SK-N-SH treated with all-trans-retinoic acid at 6 μM for 48 hours (cell line): ENCODE measurements around the gene RAB18.

Source experiments
- ATAC-seq: fragments of 200-7000 bp; cut with Tn5 transposase; 3 replicates; pipeline ENCODE4 v1.9.1; 2020; ENCODE audit warnings: mild to moderate bottlenecking, moderate library complexity
- ARNTL ChIP-seq: fragments of 450-650 bp; formaldehyde crosslinking; IDR thresholded peaks from 2 replicates; pipeline ENCODE4 v1.5.0; 2020; ENCODE audit warnings: low read depth, mild to moderate bottlenecking, moderate library complexity, borderline replicate concordance
- BACH2 ChIP-seq: fragments of 250-450 bp; sonication (Bioruptor Pico); IDR thresholded peaks from 2 replicates; pipeline ENCODE4 v1.9.0; 2021; ENCODE audit warnings: mild to moderate bottlenecking, borderline replicate concordance
- CREB5 ChIP-seq: fragments of 250-450 bp; sonication (Bioruptor Pico); IDR thresholded peaks from 2 replicates; pipeline ENCODE4 v1.5.1; 2020; ENCODE audit warnings: low read depth, mild to moderate bottlenecking, moderate library complexity
- CSDC2 ChIP-seq: fragments of 250-450 bp; sonication (Bioruptor Pico); IDR thresholded peaks from 2 replicates; pipeline ENCODE4 v1.5.0; 2020; ENCODE audit warnings: mild to moderate bottlenecking, moderate library complexity
- CSRNP3 ChIP-seq: fragments of 250-450 bp; sonication (Bioruptor Pico); IDR thresholded peaks from 2 replicates; pipeline ENCODE4 v1.5.1; 2021; ENCODE audit warnings: mild to moderate bottlenecking, moderate library complexity
- ESRRG ChIP-seq: fragments of 250-450 bp; sonication (Bioruptor Pico); IDR thresholded peaks from 2 replicates; pipeline ENCODE4 v1.6.1; 2021; ENCODE audit warnings: mild to moderate bottlenecking
- GLIS3 ChIP-seq: fragments of 250-450 bp; sonication (Bioruptor Pico); IDR thresholded peaks from 2 replicates; pipeline ENCODE4 v1.5.0; 2020; ENCODE audit warnings: mild to moderate bottlenecking, moderate library complexity
- ISL1 ChIP-seq: fragments of 250-450 bp; sonication (Bioruptor Pico); IDR thresholded peaks from 2 replicates; pipeline ENCODE4 v2.1.2; 2022; ENCODE audit warnings: mild to moderate bottlenecking, moderate library complexity
- OSR1 ChIP-seq: fragments of 250-450 bp; sonication (Bioruptor Pico); IDR thresholded peaks from 2 replicates; pipeline ENCODE4 v1.8.0; 2022; ENCODE audit warnings: moderate library complexity, mild to moderate bottlenecking, inconsistent platforms
- PATZ1 ChIP-seq: fragments of 250-450 bp; sonication (Bioruptor Pico); IDR thresholded peaks from 2 replicates; pipeline ENCODE4 v1.8.0; 2020; ENCODE audit warnings: mild to moderate bottlenecking, moderate library complexity, borderline replicate concordance
- POU6F1 ChIP-seq: fragments of 250-450 bp; sonication (Bioruptor Pico); IDR thresholded peaks from 2 replicates; pipeline ENCODE4 v1.8.0; 2021; ENCODE audit warnings: low read depth, mild to moderate bottlenecking, moderate library complexity, borderline replicate concordance
- PPARA ChIP-seq: fragments of 250-450 bp; sonication (Bioruptor Pico); IDR thresholded peaks from 2 replicates; pipeline ENCODE4 v1.5.0; 2020; ENCODE audit warnings: mild to moderate bottlenecking, borderline replicate concordance
- RARB ChIP-seq: fragments of 250-450 bp; sonication (Bioruptor Pico); IDR thresholded peaks from 2 replicates; pipeline ENCODE4 v1.8.0; 2021; ENCODE audit warnings: mild to moderate bottlenecking, moderate library complexity
- SNAI2 ChIP-seq: fragments of 250-450 bp; sonication (Bioruptor Pico); IDR thresholded peaks from 2 replicates; pipeline ENCODE4 v1.5.0; 2020; ENCODE audit warnings: mild to moderate bottlenecking, moderate library complexity
- TCF4 ChIP-seq: fragments of 250-450 bp; sonication (Bioruptor Pico); IDR thresholded peaks from 2 replicates; pipeline ENCODE4 v1.8.0; 2021; ENCODE audit warnings: mild to moderate bottlenecking, moderate library complexity, borderline replicate concordance
- TSHZ2 ChIP-seq: fragments of 250-450 bp; sonication (Bioruptor Pico); IDR thresholded peaks from 2 replicates; pipeline ENCODE4 v1.5.0; 2020; ENCODE audit warnings: mild to moderate bottlenecking, moderate library complexity
- ZFP30 ChIP-seq: fragments of 450-650 bp; formaldehyde crosslinking; IDR thresholded peaks from 2 replicates; pipeline ENCODE4 v1.5.0; 2022; ENCODE audit warnings: mild to moderate bottlenecking, moderate library complexity
- ZNF565 ChIP-seq: fragments of 450-650 bp; formaldehyde crosslinking; conservative IDR thresholded peaks from 2 replicates; pipeline ENCODE4 v1.5.0; 2020; ENCODE audit warnings: low read depth, mild to moderate bottlenecking, moderate library complexity
- ZNF70 ChIP-seq: fragments of 450-650 bp; formaldehyde crosslinking; IDR thresholded peaks from 2 replicates; pipeline ENCODE4 v1.5.0; 2020; ENCODE audit warnings: mild to moderate bottlenecking, moderate library complexity
- ZNF8 ChIP-seq: fragments of 450-650 bp; formaldehyde crosslinking; IDR thresholded peaks from 2 replicates; pipeline ENCODE4 v1.5.0; 2020; ENCODE audit warnings: mild to moderate bottlenecking, moderate library complexity

The RAB18 gene

GRCh38 chr10:27531336-27531847 is 27.3 kb downstream of the RAB18 start:
- TF ChIP-seq SNAI2 (no peak), ESRRG (CRISPR knock-in tag) (no peak), CREB5 (no peak), ZNF70 (CRISPR knock-in tag) (no peak), ISL1 (CRISPR knock-in tag) (no peak), TCF4 (CRISPR knock-in tag) (no peak)
- TF ChIP-seq, all 23 proteins: peak for 0
- ATAC-seq = no peak

GRCh38 chr10:27534161-27534700 is 30.1 kb downstream of the RAB18 start:
- no peak for ATAC-seq
- no peak for TF ChIP-seq POU6F1
- no peak for TF ChIP-seq TSHZ2 (CRISPR knock-in tag)
- TF ChIP-seq ZNF8 (CRISPR knock-in tag) = no peak
- TF ChIP-seq PPARA (CRISPR knock-in tag) = no peak
- no peak for TF ChIP-seq ZFP30 (CRISPR knock-in tag)
- no peak for TF ChIP-seq CREB5
- TF ChIP-seq ESRRG (CRISPR knock-in tag) = no peak
- no peak for TF ChIP-seq RARB
- TF ChIP-seq ARNTL = no peak
- no peak for TF ChIP-seq BACH2 (CRISPR knock-in tag)
- TF ChIP-seq OSR1 = no peak

GRCh38 chr10:27535317-27535716 is 31.2 kb downstream of the RAB18 start:
- ATAC-seq = no peak
- TF ChIP-seq OSR1 (no peak), ZNF565 (CRISPR knock-in tag) (no peak), GLIS3 (CRISPR knock-in tag) (no peak), POU6F1 (no peak), BACH2 (CRISPR knock-in tag) (no peak), CSRNP3 (CRISPR knock-in tag) (no peak), RARB (no peak), CSDC2 (CRISPR knock-in tag) (no peak), PATZ1 (CRISPR knock-in tag) (no peak)
